Stimulated activated CD8-positive, alpha-beta memory T cell treated with anti-CD3 and anti-CD28 coated beads, Interleukin-4, amount 100 ng/mL, for 24 hours (primary cell): ENCODE results near the gene CYP19A1.

ENCODE experiments used
- DNase-seq: peaks from one replicate; pipeline ENCODE4 v3.0.0-alpha.2; 2020; ENCODE audit warnings: low read depth

CYP19A1 gene

GRCh38 chr15:51260202-51260601 lies 78.2 kb downstream of the CYP19A1 start:
- no peak for DNase-seq

- no peak for DNase-seq
Measured at GRCh38 chr15:51255533-51255932, 82.9 kb downstream of the CYP19A1 start.

GRCh38 chr15:51253366-51253765 lies 85.0 kb downstream of the CYP19A1 start:
- no peak for DNase-seq

DNA sequence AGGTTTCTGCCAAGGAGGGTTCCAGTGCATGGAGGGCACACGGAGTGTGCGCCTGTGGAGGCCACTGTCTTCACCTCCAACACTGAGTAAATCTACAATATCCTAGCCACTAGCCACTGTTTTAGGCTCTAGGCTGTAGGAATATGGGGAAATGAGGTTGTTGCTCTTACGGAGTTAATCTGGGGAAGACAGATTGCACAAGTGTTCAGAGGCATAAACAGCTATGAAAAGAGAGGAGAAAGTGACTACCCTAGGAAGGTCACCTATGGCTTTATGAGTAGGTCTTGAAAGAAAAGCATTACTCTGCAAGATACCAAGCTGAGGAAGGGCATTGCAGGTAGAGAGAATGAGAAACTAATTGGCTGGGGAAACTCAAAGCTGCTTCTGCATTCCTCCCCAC lies 85.7 kb downstream of the CYP19A1 start:
- DNase-seq = no peak

- DNase-seq = no peak
Measured at GRCh38 chr15:51251556-51251955, 86.8 kb downstream of the CYP19A1 start.

DNA sequence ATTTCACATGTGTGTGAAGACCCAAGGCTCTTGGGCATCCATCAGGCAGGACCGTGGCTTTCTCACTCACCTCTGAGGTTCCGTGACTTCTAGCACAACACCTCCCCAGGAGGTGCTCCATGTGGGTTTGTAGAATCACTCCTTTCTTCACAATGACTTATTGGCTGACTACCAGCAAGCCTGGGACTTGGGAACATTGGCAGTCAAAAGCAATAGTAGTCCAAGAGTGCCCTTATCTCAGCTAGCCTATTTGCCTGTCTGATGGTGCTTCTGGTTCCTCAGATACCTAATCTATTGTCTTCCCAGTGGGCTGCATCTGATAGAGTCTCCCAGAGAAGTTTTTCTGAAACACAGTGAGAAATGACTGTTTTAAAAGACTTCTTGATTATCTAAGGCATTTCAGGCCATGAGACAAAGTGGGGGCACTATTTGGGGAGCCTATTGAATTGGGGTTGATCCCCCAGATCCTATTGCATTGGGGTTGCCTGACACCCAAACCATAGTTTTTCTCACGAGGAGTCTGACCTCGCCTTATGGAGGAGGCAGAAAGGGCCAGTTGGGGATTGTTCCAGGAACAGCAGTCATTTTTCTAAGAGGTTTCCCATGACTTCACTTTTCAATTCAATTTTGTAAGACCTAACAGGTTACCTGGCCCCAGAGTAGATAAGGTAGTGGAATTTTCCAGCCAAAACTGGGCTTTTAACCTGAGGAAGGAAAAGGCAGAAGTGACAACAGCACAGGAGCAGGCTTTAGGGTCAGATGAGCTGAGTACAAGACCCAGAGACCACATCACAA lies 88.0 kb downstream of the CYP19A1 start:
- no peak for DNase-seq

GRCh38 chr15:51245628-51246027 lies 92.8 kb downstream of the CYP19A1 start:
- no peak for DNase-seq

- no peak for DNase-seq
Measured at GRCh38 chr15:51244423-51244869, 94.0 kb downstream of the CYP19A1 start.

DNA sequence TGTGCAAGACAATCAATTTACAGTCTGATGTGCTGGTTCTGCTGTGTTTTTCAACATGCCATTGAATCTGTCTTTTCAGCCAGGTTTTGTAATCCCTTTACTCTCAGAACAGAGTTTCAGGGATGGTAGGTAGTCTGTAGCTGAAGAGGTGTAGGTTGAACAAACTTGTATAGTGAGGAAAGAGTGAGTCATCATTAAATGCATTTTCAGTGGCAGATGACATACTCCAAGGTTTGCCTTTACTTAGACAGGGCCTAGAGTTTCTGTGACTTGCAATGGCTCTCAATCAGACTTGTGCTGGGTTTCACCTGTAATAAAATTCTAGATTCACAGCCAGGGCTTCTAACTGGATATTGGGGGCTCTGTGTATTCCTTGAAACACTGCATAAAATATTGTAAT lies 94.6 kb downstream of the CYP19A1 start:
- DNase-seq = no peak

- DNase-seq = no peak
Measured at GRCh38 chr15:51240066-51240465, 98.3 kb downstream of the CYP19A1 start.

DNA sequence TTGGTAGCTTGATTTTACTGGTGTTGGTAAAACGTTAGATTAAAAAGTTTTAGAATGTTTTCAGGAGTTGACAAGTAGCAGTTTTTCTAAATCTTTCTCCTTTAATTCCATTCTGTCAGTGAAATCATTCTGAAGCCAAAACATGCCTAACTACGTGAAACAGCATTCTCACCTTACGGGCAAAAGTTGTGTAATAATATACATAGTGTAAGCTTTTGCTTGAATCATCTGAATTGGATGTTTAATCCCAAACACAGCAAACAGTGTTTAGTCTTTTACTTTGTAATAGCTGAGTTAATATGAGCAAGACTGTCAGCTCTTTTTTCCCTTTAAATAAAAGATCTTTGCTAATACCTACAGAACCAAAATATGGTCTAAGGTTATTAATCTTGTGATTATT lies 100.6 kb downstream of the CYP19A1 start:
- DNase-seq = no peak

- DNase-seq = no peak
Measured at GRCh38 chr15:51234176-51234927, 104.0 kb downstream of the CYP19A1 start.

DNA sequence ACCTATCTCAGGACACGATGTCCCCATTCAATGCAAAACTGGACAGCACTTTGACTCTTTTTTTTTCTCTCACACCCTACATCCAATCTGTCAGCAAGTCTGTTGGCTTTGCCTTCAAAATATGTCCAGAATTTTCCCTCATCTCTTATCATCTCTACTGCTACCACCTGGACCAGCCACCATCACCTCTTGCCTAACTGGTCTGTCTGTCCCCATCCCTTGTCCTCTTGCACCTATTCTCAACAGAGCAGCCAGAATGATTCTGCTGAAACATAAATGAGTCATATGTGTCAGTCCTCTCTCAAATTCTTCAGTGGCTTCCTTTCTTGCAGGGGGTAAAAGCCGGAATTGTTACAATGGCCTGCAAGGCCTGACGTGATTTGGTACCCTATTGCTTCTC lies 105.8 kb downstream of the CYP19A1 start:
- DNase-seq = no peak

DNA sequence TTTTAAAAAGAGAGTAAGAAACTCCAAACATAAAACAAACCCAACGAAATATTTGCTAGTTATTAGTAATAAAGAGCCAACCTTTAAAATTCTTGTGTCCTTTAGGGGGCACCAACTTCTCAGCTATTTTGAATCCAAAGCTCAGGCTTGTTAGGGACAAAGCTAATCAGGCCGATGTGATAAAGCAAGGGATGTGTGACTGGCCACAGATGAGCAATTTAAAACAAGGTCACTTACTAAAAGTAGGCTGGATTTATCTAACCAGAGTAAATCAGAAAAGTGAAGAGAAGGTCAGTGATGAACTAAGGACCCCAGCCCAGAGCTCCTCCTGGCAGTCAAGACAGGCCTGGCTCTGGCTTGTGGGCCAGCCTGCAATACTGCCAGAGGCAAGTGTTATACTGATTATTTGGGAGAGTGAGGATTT lies 108.5 kb downstream of the CYP19A1 start:
- DNase-seq = no peak

- no peak for DNase-seq
Measured at GRCh38 chr15:51227940-51228732, 110.3 kb downstream of the CYP19A1 start.

- no peak for DNase-seq
Measured at GRCh38 chr15:51226576-51227210, 111.7 kb downstream of the CYP19A1 start.

DNA sequence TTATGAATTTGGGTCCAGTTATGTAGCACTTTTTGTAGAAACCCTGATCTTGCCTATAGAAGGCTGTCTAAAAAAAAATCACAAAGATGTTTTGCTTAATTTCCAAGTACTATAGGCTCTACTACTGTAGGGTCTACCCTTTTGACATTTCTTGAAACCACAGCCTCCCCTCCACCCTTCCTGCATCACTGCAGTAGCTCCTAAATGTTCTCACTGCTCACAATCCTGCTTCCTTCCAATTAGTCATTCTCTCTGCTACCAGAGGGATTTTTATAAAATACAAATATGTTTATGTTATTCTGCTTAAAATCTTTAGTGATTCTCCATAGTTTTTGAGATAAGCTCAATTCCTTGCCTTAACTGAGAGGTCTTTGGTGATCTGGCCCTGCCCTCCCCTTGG lies 114.0 kb downstream of the CYP19A1 start:
- no peak for DNase-seq

DNA sequence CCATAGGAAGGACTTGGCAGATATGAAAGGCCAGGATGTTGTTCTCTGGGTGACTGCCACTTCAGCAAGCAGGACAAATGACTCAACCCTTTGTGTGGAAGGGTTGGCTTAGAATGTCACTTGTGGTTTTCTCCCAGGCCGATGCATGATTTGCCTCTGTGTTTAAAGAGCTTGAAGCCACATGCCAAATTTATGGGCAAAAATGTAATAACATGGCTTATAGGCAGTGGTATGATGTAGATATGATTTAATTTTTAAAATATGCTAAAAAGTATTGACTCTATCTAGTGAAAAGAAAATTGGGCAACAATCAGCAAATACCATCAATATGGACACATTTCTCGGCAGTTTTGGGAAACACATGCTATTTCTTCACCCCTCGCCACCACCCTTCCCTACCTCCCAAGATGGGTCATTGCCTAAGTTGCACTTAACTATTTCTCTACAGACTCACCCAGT lies 114.6 kb downstream of the CYP19A1 start:
- no peak for DNase-seq

- DNase-seq = no peak
Measured at GRCh38 chr15:51218299-51218938, 120.0 kb downstream of the CYP19A1 start.

- DNase-seq = no peak
Measured at GRCh38 chr15:51212909-51213308, 125.5 kb downstream of the CYP19A1 start.

GRCh38 chr15:51212239-51212638 lies 126.2 kb downstream of the CYP19A1 start:
- no peak for DNase-seq
